HepG2 (cell line): ENCODE data around the gene SERTAD1. TPM values are rescaled to one million over a fixed set of nuclear protein-coding genes. Genes with fewer than 3 reads are reported as not detected.
A peak's percentile ranks its signal among the peaks of the same experiment; 100 is the strongest.

Source experiments
- FOXA1 ChIP-seq, 2 experiments: fragments of 450-650 bp in 1 of 2; sonication (generic) in 1 of 2; formaldehyde crosslinking in 1 of 2; IDR thresholded peaks; 2 replicates each; pipeline versions ENCODE4 v1.4.0 to v1.6.1; 2016 to 2020; ENCODE audit warnings: missing genetic modification reagents in 1 of 2
- MEIS1 ChIP-seq: sonication (generic); formaldehyde crosslinking; IDR thresholded peaks from 2 replicates; pipeline ENCODE4 v1.9.0; 2021; ENCODE audit warnings: mild to moderate bottlenecking, missing genetic modification reagents, moderate library complexity, borderline replicate concordance
- NR3C1 ChIP-seq: sonication (generic); formaldehyde crosslinking; IDR thresholded peaks from 2 replicates; pipeline ENCODE4 v1.4.0; 2020; ENCODE audit warnings: missing genetic modification reagents
- ZBTB1 ChIP-seq: sonication (generic); formaldehyde crosslinking; IDR thresholded peaks from 2 replicates; pipeline ENCODE4 v1.4.0; 2020; ENCODE audit warnings: missing genetic modification reagents, borderline replicate concordance
- ZFP82 ChIP-seq: sonication (generic); formaldehyde crosslinking; IDR thresholded peaks from 2 replicates; pipeline ENCODE4 v1.5.1; 2020; ENCODE audit warnings: mild to moderate bottlenecking, missing genetic modification reagents, borderline replicate concordance
- ZMYM3 ChIP-seq: sonication (generic); formaldehyde crosslinking; IDR thresholded peaks from 2 replicates; pipeline ENCODE4 v1.5.1; 2020; ENCODE audit warnings: mild to moderate bottlenecking, missing genetic modification reagents
- ZNF205 ChIP-seq: IDR thresholded peaks from 2 replicates; pipeline ENCODE4 v1.6.1; 2018; ENCODE audit warnings: missing biosample characterization, missing genetic modification reagents
- ZNF274 ChIP-seq: sonication (generic); formaldehyde crosslinking; IDR thresholded peaks from 2 replicates; pipeline ENCODE4 v1.5.1; 2020; ENCODE audit warnings: mild to moderate bottlenecking, missing genetic modification reagents
- ZNF33B ChIP-seq: sonication (generic); formaldehyde crosslinking; IDR thresholded peaks from 2 replicates; pipeline ENCODE4 v1.5.1; 2020; ENCODE audit warnings: mild to moderate bottlenecking, missing genetic modification reagents
- ZNF569 ChIP-seq: sonication (generic); formaldehyde crosslinking; IDR thresholded peaks from 2 replicates; pipeline ENCODE4 v1.5.0; 2020; ENCODE audit warnings: mild to moderate bottlenecking, missing genetic modification reagents, moderate library complexity, borderline replicate concordance
- ZNF572 ChIP-seq: sonication (generic); formaldehyde crosslinking; IDR thresholded peaks from 2 replicates; pipeline ENCODE4 v1.5.1; 2020; ENCODE audit warnings: mild to moderate bottlenecking, missing genetic modification reagents
- ZNF780A ChIP-seq: sonication (generic); formaldehyde crosslinking; IDR thresholded peaks from 2 replicates; pipeline ENCODE4 v1.8.0; 2022; ENCODE audit warnings: mild to moderate bottlenecking, missing genetic modification reagents, moderate library complexity
- polyA plus RNA-seq, 8 experiments: library from polyadenylated mRNA; depleted of rRNA in 3 of 8; stranded (reverse) in 7 of 8; unstranded in 1 of 8; fragments of >200 nt; fragmentation: Illumina TruSeq in 4 of 8; extraction: Trizol in 4 of 8; gene quantifications; 2 replicates each; pipeline versions ENCODE4 v1.2.1 to v1.2.3, GENCODE V29; 2011 to 2016; ENCODE audit warnings: low read depth in 4 of 8, missing spikeins in 1 of 8, mixed read lengths in 1 of 8; ENCODE audit not compliant: insufficient read depth in 1 of 8
- total RNA-seq, 5 experiments: library from RNA; depleted of rRNA; stranded (reverse); fragments of >200 nt; fragmentation: Illumina TruSeq; extraction: Trizol; gene quantifications; 2 replicates each; pipeline ENCODE4 v1.2.3, GENCODE V29; 2016; ENCODE audit warnings: low read depth in 1 of 5
- TF ChIP-seq, protein P1 (sequence below), 2 experiments: sonication (generic) in 1 of 2; formaldehyde crosslinking in 1 of 2; IDR thresholded peaks; 2 replicates each; pipeline versions ENCODE4 v1.6.1 to v1.9.0; 2014 to 2022; ENCODE audit warnings: antibody characterized with exemption in 1 of 2, borderline replicate concordance in 1 of 2, inconsistent platforms in 1 of 2, low read depth in 1 of 2, missing genetic modification reagents in 1 of 2
- TF ChIP-seq, protein P2 (sequence below): sonication (generic); formaldehyde crosslinking; IDR thresholded peaks from 2 replicates; pipeline ENCODE4 v1.9.0; 2021; ENCODE audit warnings: missing genetic modification reagents, mild to moderate bottlenecking, borderline replicate concordance
- TF ChIP-seq, protein P3 (sequence below): sonication (generic); formaldehyde crosslinking; IDR thresholded peaks from 2 replicates; pipeline ENCODE4 v1.5.0; 2020; ENCODE audit warnings: mild to moderate bottlenecking, missing genetic modification reagents

SERTAD1 gene
- total and polyA plus RNA-seq, 2 of the 13 experiments (the other 11 are each of a cell fraction or from before 2014, with no cell fraction given): 4.3 to 4.5 TPM

DNA sequence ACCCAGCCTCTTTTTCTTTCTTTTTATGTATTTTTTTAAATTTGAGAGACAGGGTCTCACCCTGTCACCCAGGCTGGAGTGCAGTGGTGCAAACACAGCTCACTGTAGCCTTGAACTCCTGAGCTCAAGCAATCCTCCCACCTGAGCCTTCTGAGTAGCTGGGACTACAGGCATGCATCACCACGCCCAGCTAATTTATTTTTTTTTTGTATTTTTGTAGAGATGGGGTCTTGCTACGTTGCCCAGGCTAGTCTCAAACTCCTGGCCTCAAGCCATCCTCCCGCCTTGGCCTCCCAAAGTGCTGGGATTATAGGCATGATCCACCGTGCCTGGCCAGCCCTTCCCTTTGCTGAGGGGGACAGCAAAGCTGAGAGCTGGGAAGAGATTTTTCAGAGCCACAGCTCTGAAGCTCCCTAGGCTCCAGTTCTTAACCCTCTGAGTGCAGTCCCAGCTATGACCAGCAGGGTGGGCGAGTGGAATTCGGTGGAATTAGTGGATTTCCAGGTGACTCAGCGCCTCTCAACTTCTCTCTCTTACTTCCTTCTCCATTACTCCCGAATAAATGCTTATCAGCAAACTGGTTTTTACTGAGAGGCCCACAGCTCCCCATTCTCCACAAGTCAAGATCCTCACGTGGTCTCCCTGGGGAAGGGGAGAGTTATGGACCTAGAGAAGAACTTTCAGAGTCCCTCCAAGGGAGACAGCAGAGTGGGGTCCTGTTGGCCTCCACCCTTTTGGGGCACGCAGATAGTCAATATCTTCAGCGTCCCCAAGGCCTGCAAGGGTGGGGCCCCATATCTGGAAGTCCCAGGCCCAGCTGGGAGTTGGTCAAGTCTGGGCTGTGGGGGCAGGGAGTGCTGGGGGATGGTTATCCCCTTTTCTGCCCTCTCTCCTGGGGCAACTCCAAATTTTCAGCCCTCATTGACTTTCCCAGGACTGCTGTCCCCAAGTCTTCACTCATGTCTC, 38.5 kb upstream of the SERTAD1 start (continued):
- TF ChIP-seq, protein P1, sequence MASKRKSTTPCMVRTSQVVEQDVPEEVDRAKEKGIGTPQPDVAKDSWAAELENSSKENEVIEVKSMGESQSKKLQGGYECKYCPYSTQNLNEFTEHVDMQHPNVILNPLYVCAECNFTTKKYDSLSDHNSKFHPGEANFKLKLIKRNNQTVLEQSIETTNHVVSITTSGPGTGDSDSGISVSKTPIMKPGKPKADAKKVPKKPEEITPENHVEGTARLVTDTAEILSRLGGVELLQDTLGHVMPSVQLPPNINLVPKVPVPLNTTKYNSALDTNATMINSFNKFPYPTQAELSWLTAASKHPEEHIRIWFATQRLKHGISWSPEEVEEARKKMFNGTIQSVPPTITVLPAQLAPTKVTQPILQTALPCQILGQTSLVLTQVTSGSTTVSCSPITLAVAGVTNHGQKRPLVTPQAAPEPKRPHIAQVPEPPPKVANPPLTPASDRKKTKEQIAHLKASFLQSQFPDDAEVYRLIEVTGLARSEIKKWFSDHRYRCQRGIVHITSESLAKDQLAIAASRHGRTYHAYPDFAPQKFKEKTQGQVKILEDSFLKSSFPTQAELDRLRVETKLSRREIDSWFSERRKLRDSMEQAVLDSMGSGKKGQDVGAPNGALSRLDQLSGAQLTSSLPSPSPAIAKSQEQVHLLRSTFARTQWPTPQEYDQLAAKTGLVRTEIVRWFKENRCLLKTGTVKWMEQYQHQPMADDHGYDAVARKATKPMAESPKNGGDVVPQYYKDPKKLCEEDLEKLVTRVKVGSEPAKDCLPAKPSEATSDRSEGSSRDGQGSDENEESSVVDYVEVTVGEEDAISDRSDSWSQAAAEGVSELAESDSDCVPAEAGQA (IDR thresholded peaks at IDR 0.05; ENCODE audit: low read depth): no peak
- TF ChIP-seq, protein P1 (CRISPR knock-in tag; IDR thresholded peaks at IDR 0.05; ENCODE audit: borderline replicate concordance): no peak
- TF ChIP-seq ZFP82 (CRISPR knock-in tag): no peak
- no peak for TF ChIP-seq ZNF780A (CRISPR knock-in tag)
- TF ChIP-seq, protein P2, sequence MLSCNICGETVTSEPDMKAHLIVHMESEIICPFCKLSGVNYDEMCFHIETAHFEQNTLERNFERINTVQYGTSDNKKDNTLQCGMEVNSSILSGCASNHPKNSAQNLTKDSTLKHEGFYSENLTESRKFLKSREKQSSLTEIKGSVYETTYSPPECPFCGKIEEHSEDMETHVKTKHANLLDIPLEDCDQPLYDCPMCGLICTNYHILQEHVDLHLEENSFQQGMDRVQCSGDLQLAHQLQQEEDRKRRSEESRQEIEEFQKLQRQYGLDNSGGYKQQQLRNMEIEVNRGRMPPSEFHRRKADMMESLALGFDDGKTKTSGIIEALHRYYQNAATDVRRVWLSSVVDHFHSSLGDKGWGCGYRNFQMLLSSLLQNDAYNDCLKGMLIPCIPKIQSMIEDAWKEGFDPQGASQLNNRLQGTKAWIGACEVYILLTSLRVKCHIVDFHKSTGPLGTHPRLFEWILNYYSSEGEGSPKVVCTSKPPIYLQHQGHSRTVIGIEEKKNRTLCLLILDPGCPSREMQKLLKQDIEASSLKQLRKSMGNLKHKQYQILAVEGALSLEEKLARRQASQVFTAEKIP (CRISPR knock-in tag): no peak
- no peak for TF ChIP-seq ZNF274 (CRISPR knock-in tag)
- TF ChIP-seq MEIS1: no peak
- no peak for TF ChIP-seq ZNF572 (CRISPR knock-in tag)
- TF ChIP-seq ZNF569 (CRISPR knock-in tag): no peak
- no peak for TF ChIP-seq FOXA1 (IDR thresholded peaks at IDR 0.05)
- no peak for TF ChIP-seq FOXA1 (CRISPR knock-in tag; IDR thresholded peaks at IDR 0.05)
- TF ChIP-seq NR3C1 (CRISPR knock-in tag): no peak
- no peak for TF ChIP-seq ZNF205 (CRISPR knock-in tag)
- TF ChIP-seq ZBTB1 (CRISPR knock-in tag): no peak
- TF ChIP-seq ZNF33B (CRISPR knock-in tag): no peak
- 0 out of 2 replicates have a peak, but pooled peaks have one; percentile 12 for TF ChIP-seq ZMYM3 (CRISPR knock-in tag)
- TF ChIP-seq, protein P3, sequence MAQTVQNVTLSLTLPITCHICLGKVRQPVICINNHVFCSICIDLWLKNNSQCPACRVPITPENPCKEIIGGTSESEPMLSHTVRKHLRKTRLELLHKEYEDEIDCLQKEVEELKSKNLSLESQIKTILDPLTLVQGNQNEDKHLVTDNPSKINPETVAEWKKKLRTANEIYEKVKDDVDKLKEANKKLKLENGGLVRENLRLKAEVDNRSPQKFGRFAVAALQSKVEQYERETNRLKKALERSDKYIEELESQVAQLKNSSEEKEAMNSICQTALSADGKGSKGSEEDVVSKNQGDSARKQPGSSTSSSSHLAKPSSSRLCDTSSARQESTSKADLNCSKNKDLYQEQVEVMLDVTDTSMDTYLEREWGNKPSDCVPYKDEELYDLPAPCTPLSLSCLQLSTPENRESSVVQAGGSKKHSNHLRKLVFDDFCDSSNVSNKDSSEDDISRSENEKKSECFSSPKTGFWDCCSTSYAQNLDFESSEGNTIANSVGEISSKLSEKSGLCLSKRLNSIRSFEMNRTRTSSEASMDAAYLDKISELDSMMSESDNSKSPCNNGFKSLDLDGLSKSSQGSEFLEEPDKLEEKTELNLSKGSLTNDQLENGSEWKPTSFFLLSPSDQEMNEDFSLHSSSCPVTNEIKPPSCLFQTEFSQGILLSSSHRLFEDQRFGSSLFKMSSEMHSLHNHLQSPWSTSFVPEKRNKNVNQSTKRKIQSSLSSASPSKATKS (CRISPR knock-in tag): no peak
